Panc1 (cell line): ENCODE data around the gene UQCRQ. TPM values are rescaled to one million over a fixed set of nuclear protein-coding genes. Genes with fewer than 3 reads are reported as not detected.

ENCODE experiments used
- ATAC-seq: fragments of 200-7000 bp; cut with Tn5 transposase; 2 replicates; pipeline ENCODE4 v1.9.1; 2020; ENCODE audit warnings: mild to moderate bottlenecking, moderate library complexity
- BruUV-seq: library from RNA; stranded (reverse); fragments of 400-500 nt; replicated peaks from 2 replicates; lab custom pipeline; 2021; lab: Mats Ljungman, UMichigan
- CTCF ChIA-PET: fragments of 300-600 bp; sonication (Branson Sonifier 250); formaldehyde crosslinking; loops from one replicate; lab custom pipeline; 2022; ENCODE audit warnings: antibody characterized with exemption; lab: Charles Lee
- POLR2A ChIA-PET: fragments of 300-600 bp; sonication (Branson Sonifier 250); formaldehyde crosslinking; loops from one replicate; lab custom pipeline; 2022; ENCODE audit warnings: antibody characterized with exemption; lab: Charles Lee
- DNase-seq: peaks from one replicate; pipeline ENCODE4 v3.0.0-alpha.2; 2010; ENCODE audit warnings: low read depth, low spot score
- H3K27ac ChIP-seq: 2 replicates; pipeline ENCODE4 v1.5.1; 2011; ENCODE audit warnings: mild to moderate bottlenecking, low read length, inconsistent platforms
- H3K27me3 ChIP-seq: fragments of 200-500 bp; sonication (Bioruptor generic); 2 replicates; pipeline ENCODE4 v1.6.0; 2014; ENCODE audit warnings: low read length, inconsistent platforms; ENCODE audit not compliant: control insufficient read depth, insufficient read depth
- H3K36me3 ChIP-seq: fragments of 200-500 bp; sonication (Bioruptor generic); 2 replicates; pipeline ENCODE4 v1.5.1; 2014; ENCODE audit warnings: inconsistent platforms, mild to moderate bottlenecking, low read length, moderate library complexity; ENCODE audit not compliant: control insufficient read depth, insufficient read depth
- H3K4me1 ChIP-seq: 2 replicates; pipeline ENCODE4 v1.5.1; 2011; ENCODE audit warnings: inconsistent platforms, mild to moderate bottlenecking, low read length, moderate library complexity; ENCODE audit not compliant: control insufficient read depth, insufficient read depth
- H3K4me3 ChIP-seq, 2 experiments: 2 replicates each; pipeline ENCODE4 v1.5.1; 2011 to 2012; ENCODE audit warnings: low read depth in 2 of 2, low read length in 2 of 2, mild to moderate bottlenecking in 2 of 2, inconsistent platforms in 1 of 2, moderate library complexity in 1 of 2
- H3K9me3 ChIP-seq: fragments of 200-500 bp; sonication (Bioruptor generic); 2 replicates; pipeline ENCODE4 v1.5.1; 2014; ENCODE audit warnings: low read depth, mild to moderate bottlenecking, inconsistent platforms, low read length, moderate library complexity; ENCODE audit not compliant: control insufficient read depth, insufficient read depth
- POLR2AphosphoS5 ChIP-seq: IDR thresholded peaks from 2 replicates; pipeline ENCODE4 v1.6.1; 2012; ENCODE audit warnings: mild to moderate bottlenecking, low read depth, low read length, moderate library complexity
- SIN3A ChIP-seq: IDR thresholded peaks from 2 replicates; pipeline ENCODE4 v1.6.1; 2012; ENCODE audit warnings: low read depth, mild to moderate bottlenecking, low read length, moderate library complexity, borderline replicate concordance; ENCODE audit not compliant: insufficient read depth
- TCF7L2 ChIP-seq: IDR thresholded peaks from 2 replicates; pipeline ENCODE4 v1.6.1; 2011; ENCODE audit warnings: mild to moderate bottlenecking, low read depth, low read length, inconsistent platforms
- in situ Hi-C: cut with HindIII; loops from 2 replicates; pipeline ENCODE4 v1.10.0; 2016; ENCODE audit warnings: low sequenced_read_pairs, low pct_unique_long_range_greater_than_20kb
- intact Hi-C: fragments of 100-400 bp; cut with micrococcal nuclease; formaldehyde crosslinking; loops from one replicate; pipeline ENCODE4 v1.10.0; 2022; ENCODE audit not compliant: unreplicated experiment
- total RNA-seq: library from RNA; stranded (reverse); gene quantifications from one replicate; pipeline ENCODE4 v1.2.1, GENCODE V29; 2021; ENCODE audit not compliant: unreplicated experiment
- TF ChIP-seq, protein P1 (sequence below): fragments of 450-650 bp; IDR thresholded peaks from 2 replicates; pipeline ENCODE4 v1.5.1; 2017; ENCODE audit warnings: mild to moderate bottlenecking
- TF ChIP-seq, protein P2 (sequence below), 2 experiments: IDR thresholded peaks; 2 replicates each; pipeline ENCODE4 v1.6.1; 2011 to 2012; ENCODE audit warnings: low read depth in 2 of 2, control low read depth in 1 of 2, low read length in 1 of 2, mild to moderate bottlenecking in 1 of 2, moderate library complexity in 1 of 2; ENCODE audit not compliant: insufficient read depth in 1 of 2

UQCRQ gene
- total RNA-seq, 1 experiment from 2014 or later: 475 TPM

DNA sequence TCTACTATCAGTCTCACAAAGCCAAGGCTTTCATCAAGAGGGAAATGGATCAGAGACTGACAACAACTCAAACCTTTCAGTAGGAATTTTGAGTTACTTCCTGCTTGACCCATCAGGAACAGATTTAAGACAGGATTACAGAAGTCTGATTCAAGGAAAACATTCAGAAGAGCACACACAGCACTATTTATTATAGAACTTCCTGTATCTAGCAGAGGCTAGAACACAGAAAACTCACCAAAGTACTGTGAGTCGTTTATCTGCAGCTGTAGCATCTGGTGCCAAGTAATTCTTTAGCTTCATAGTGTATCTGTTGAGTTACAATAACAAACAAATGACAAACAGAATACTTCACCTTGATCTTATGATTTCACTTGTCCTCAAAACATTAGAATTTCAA is 20.8 kb downstream of the UQCRQ start:
- in situ Hi-C loops (no loop called here), intact Hi-C loops (no loop called here)
- no peaks in the 10 kb centered on the region for H3K27me3 ChIP-seq
- H3K27ac ChIP-seq: no peak overlapping the region
- ChIA-PET POLR2A (interaction anchor here (0.6 kb wide), 1 partner anchor 165 kb away, joined by 4 read pairs; no protein-coding TSS in a partner anchor), CTCF (no interaction called here)
- ATAC-seq (no peak), DNase-seq (no peak)
- H3K4me1 ChIP-seq: no peaks in the 10 kb centered on the region
- no peaks in the 10 kb centered on the region for H3K9me3 ChIP-seq
- TF ChIP-seq TCF7L2 (no peak), POLR2AphosphoS5 (no peak), SIN3A (no peak)
- TF ChIP-seq, protein P1, sequence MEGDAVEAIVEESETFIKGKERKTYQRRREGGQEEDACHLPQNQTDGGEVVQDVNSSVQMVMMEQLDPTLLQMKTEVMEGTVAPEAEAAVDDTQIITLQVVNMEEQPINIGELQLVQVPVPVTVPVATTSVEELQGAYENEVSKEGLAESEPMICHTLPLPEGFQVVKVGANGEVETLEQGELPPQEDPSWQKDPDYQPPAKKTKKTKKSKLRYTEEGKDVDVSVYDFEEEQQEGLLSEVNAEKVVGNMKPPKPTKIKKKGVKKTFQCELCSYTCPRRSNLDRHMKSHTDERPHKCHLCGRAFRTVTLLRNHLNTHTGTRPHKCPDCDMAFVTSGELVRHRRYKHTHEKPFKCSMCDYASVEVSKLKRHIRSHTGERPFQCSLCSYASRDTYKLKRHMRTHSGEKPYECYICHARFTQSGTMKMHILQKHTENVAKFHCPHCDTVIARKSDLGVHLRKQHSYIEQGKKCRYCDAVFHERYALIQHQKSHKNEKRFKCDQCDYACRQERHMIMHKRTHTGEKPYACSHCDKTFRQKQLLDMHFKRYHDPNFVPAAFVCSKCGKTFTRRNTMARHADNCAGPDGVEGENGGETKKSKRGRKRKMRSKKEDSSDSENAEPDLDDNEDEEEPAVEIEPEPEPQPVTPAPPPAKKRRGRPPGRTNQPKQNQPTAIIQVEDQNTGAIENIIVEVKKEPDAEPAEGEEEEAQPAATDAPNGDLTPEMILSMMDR: no peak
- TF ChIP-seq, protein P2, sequence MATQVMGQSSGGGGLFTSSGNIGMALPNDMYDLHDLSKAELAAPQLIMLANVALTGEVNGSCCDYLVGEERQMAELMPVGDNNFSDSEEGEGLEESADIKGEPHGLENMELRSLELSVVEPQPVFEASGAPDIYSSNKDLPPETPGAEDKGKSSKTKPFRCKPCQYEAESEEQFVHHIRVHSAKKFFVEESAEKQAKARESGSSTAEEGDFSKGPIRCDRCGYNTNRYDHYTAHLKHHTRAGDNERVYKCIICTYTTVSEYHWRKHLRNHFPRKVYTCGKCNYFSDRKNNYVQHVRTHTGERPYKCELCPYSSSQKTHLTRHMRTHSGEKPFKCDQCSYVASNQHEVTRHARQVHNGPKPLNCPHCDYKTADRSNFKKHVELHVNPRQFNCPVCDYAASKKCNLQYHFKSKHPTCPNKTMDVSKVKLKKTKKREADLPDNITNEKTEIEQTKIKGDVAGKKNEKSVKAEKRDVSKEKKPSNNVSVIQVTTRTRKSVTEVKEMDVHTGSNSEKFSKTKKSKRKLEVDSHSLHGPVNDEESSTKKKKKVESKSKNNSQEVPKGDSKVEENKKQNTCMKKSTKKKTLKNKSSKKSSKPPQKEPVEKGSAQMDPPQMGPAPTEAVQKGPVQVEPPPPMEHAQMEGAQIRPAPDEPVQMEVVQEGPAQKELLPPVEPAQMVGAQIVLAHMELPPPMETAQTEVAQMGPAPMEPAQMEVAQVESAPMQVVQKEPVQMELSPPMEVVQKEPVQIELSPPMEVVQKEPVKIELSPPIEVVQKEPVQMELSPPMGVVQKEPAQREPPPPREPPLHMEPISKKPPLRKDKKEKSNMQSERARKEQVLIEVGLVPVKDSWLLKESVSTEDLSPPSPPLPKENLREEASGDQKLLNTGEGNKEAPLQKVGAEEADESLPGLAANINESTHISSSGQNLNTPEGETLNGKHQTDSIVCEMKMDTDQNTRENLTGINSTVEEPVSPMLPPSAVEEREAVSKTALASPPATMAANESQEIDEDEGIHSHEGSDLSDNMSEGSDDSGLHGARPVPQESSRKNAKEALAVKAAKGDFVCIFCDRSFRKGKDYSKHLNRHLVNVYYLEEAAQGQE (IDR thresholded peaks at IDR 0.05; ENCODE audit: insufficient read depth in 1 of 2, low read depth in 2 of 2, low read length in 1 of 2): no peak
- no peak overlapping the region for H3K4me3 ChIP-seq
- BruUV-seq: no TSS peak
- peaks cover 55% of the 10 kb centered on the region for H3K36me3 ChIP-seq

DNA sequence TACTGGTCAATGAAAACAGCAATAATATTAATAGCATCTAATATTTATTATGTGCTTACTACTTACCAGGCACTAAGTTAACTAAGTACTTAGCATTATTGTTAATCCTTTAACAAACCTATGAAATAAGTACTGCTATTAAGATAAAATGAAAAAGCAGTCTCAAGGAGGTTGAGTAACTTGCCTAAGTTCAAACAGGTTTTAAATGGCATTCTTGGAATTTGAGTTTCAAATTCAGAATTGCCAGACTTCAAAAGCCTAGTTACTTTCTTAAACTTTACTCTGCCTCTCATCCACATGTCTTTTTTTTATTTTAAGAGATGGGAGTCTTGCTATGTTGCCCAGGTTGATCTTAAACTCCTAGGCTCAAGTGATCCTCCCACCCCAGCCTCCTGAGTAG is 23.1 kb downstream of the UQCRQ start:
- Histone ChIP-seq H3K4me1 (no peaks in the 10 kb centered on the region), H3K36me3 (peaks cover 66% of the 10 kb centered on the region), H3K27ac (no peak overlapping the region), H3K9me3 (no peaks in the 10 kb centered on the region), H3K4me3 (no peak overlapping the region), H3K27me3 (no peaks in the 10 kb centered on the region)
- POLR2A ChIA-PET: no interaction called here
- CTCF ChIA-PET: no interaction called here
- TF ChIP-seq SIN3A (no peak), TCF7L2 (no peak), POLR2AphosphoS5 (no peak)
- TF ChIP-seq, protein P2 (IDR thresholded peaks at IDR 0.05; ENCODE audit: insufficient read depth in 1 of 2, low read depth in 2 of 2, low read length in 1 of 2): no peak
- TF ChIP-seq, protein P1: no peak
- intact Hi-C loops (no loop called here), in situ Hi-C loops (no loop called here)
- no TSS peak for BruUV-seq
- no peak for ATAC-seq
- DNase-seq: no peak
